Measurements from ENCODE around the gene CAVIN4.
A peak's percentile ranks its signal among the peaks of the same experiment; 100 is the strongest.

DNA sequence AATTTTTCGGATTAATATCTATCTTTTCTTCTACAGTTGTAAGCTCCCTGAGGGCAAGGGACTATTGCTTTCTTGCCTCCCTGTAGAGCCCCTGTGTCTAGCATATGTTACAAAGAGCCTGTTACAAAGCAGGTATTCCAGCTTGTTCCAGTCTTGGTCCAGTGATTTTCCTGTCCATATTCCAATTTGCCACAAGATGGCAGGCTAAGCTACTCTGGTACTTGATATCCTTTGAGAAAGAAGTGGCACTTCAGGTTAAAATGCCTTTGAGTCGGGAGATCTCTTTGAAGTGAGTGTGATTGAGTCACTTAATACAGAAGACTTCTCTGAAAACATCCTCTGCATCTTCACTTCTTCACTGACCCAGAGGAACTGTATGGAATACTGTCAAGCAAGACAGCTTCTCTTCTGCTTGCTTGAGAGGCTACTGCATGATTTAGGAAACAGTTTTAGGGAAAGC, 24.5 kb downstream of the CAVIN4 start:
- TF ChIP-seq, protein P1, sequence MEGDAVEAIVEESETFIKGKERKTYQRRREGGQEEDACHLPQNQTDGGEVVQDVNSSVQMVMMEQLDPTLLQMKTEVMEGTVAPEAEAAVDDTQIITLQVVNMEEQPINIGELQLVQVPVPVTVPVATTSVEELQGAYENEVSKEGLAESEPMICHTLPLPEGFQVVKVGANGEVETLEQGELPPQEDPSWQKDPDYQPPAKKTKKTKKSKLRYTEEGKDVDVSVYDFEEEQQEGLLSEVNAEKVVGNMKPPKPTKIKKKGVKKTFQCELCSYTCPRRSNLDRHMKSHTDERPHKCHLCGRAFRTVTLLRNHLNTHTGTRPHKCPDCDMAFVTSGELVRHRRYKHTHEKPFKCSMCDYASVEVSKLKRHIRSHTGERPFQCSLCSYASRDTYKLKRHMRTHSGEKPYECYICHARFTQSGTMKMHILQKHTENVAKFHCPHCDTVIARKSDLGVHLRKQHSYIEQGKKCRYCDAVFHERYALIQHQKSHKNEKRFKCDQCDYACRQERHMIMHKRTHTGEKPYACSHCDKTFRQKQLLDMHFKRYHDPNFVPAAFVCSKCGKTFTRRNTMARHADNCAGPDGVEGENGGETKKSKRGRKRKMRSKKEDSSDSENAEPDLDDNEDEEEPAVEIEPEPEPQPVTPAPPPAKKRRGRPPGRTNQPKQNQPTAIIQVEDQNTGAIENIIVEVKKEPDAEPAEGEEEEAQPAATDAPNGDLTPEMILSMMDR (IDR thresholded peaks at IDR 0.05; ENCODE audit: borderline replicate concordance, extremely low read depth, low read length, poor library complexity, severe bottlenecking): peak; percentile 66
- TF ChIP-seq EZH2 (IDR thresholded peaks at IDR 0.05; ENCODE audit: borderline replicate concordance, low read depth, low read length, severe bottlenecking): no peak
